Neural cell (in vitro differentiated cells): ENCODE results near the gene ANKDD1B. TPM values are rescaled to one million over a fixed set of nuclear protein-coding genes. Genes with fewer than 3 reads are reported as not detected.

Source experiments
- H2AFZ ChIP-seq: fragments of 200-600, 300-800 bp; sonication (generic), shearing (Covaris generic); 2 replicates; pipeline ENCODE4 v1.6.0; 2014; ENCODE audit warnings: low read depth, mild to moderate bottlenecking, antibody characterized with exemption, low read length, moderate library complexity
- H3F3A ChIP-seq: fragments of 200-600 bp; shearing (Covaris generic); 2 replicates; pipeline ENCODE4 v1.6.1; 2016; ENCODE audit warnings: mild to moderate bottlenecking, moderate library complexity, mixed read lengths, antibody characterized with exemption, low read length; ENCODE audit not compliant: insufficient read depth, poor library complexity, severe bottlenecking
- H3K27ac ChIP-seq: fragments of 200-600, 300-800 bp; sonication (generic), shearing (Covaris generic); 2 replicates; pipeline ENCODE4 v1.5.1; 2014; ENCODE audit warnings: mild to moderate bottlenecking, low read length, moderate library complexity
- H3K27me3 ChIP-seq: fragments of 300-800, 200-600 bp; sonication (generic), shearing (Covaris generic); 2 replicates; pipeline ENCODE4 v1.6.0; 2014; ENCODE audit warnings: mild to moderate bottlenecking, low read depth, low read length, moderate library complexity; ENCODE audit not compliant: insufficient read depth
- H3K36me3 ChIP-seq: fragments of 300-800, 200-600 bp; sonication (generic), shearing (Covaris generic); 2 replicates; pipeline ENCODE4 v1.5.1; 2014; ENCODE audit warnings: mild to moderate bottlenecking, antibody characterized with exemption, low read length, moderate library complexity; ENCODE audit not compliant: insufficient read depth
- H3K4me2 ChIP-seq: fragments of 300-800, 200-600 bp; sonication (generic), shearing (Covaris generic); 2 replicates; pipeline ENCODE4 v1.6.0; 2014; ENCODE audit warnings: mild to moderate bottlenecking, low read length
- H3K4me3 ChIP-seq: fragments of 300-800, 200-600 bp; sonication (generic), shearing (Covaris generic); 2 replicates; pipeline ENCODE4 v1.5.1; 2014; ENCODE audit warnings: mild to moderate bottlenecking, low read length, moderate library complexity
- H3K79me2 ChIP-seq: fragments of 200-600 bp; shearing (Covaris generic); replicated peaks from 2 replicates; pipeline ENCODE4 v1.6.0; 2014; ENCODE audit warnings: mild to moderate bottlenecking, low read length, moderate library complexity; ENCODE audit not compliant: insufficient read depth
- H3K9ac ChIP-seq: fragments of 300-800, 200-600 bp; sonication (generic), shearing (Covaris generic); 2 replicates; pipeline ENCODE4 v1.6.1; 2016; ENCODE audit warnings: mild to moderate bottlenecking, low read length, mixed read lengths
- H3K9me2 ChIP-seq: fragments of 200-600 bp; shearing (Covaris generic); 2 replicates; pipeline ENCODE4 v1.6.1; 2016; ENCODE audit warnings: mild to moderate bottlenecking, low read length, mixed read lengths; ENCODE audit not compliant: insufficient read depth
- H3K9me3 ChIP-seq: fragments of 200-600, 300-800 bp; sonication (generic), shearing (Covaris generic); 2 replicates; pipeline ENCODE4 v1.6.1; 2016; ENCODE audit warnings: mild to moderate bottlenecking, mixed run types, low read length, moderate library complexity, mixed read lengths
- H4K20me1 ChIP-seq: fragments of 200-600 bp; shearing (Covaris generic); 2 replicates; pipeline ENCODE4 v1.6.1; 2016; ENCODE audit warnings: mild to moderate bottlenecking, mixed run types; ENCODE audit not compliant: insufficient read depth
- CTCF ChIP-seq: fragments of 450-650 bp; IDR thresholded peaks from 2 replicates; pipeline ENCODE4 v1.5.1; 2014; ENCODE audit warnings: antibody characterized with exemption, mild to moderate bottlenecking, moderate library complexity; ENCODE audit not compliant: poor library complexity, severe bottlenecking
- EP300 ChIP-seq: fragments of 450-650 bp; conservative IDR thresholded peaks from 2 replicates; pipeline ENCODE4 v1.6.1; 2014; ENCODE audit warnings: antibody characterized with exemption, mild to moderate bottlenecking, moderate library complexity; ENCODE audit not compliant: poor library complexity, severe bottlenecking
- EZH2 ChIP-seq: fragments of 200-600, 300-800 bp; shearing (Covaris generic), sonication (generic); IDR thresholded peaks from 2 replicates; pipeline ENCODE4 v1.6.1; 2014; ENCODE audit warnings: antibody characterized with exemption, low read length, borderline replicate concordance, mild to moderate bottlenecking; ENCODE audit not compliant: insufficient read depth, poor library complexity, severe bottlenecking
- MXI1 ChIP-seq: fragments of 450-650 bp; conservative IDR thresholded peaks from 2 replicates; pipeline ENCODE4 v1.6.1; 2014; ENCODE audit warnings: antibody characterized with exemption, mild to moderate bottlenecking; ENCODE audit not compliant: poor library complexity, severe bottlenecking
- POLR2AphosphoS5 ChIP-seq: IDR thresholded peaks from 2 replicates; pipeline ENCODE4 v1.6.1; 2012
- RAD21 ChIP-seq: fragments of 450-650 bp; conservative IDR thresholded peaks from 2 replicates; pipeline ENCODE4 v1.6.1; 2014; ENCODE audit warnings: antibody characterized with exemption, mild to moderate bottlenecking, moderate library complexity
- SMC3 ChIP-seq: fragments of 450-650 bp; conservative IDR thresholded peaks from 2 replicates; pipeline ENCODE4 v1.6.1; 2014; ENCODE audit warnings: antibody characterized with exemption, mild to moderate bottlenecking, moderate library complexity; ENCODE audit not compliant: poor library complexity
- TAF1 ChIP-seq: IDR thresholded peaks from 2 replicates; pipeline ENCODE4 v1.6.1; 2012; ENCODE audit warnings: low read depth
- polyA plus RNA-seq: library from polyadenylated mRNA; depleted of rRNA; stranded (reverse); fragments of >200 nt; gene quantifications from 2 replicates; pipeline ENCODE4 v1.2.3, GENCODE V29; 2014
- TF ChIP-seq, protein P1 (sequence below): IDR thresholded peaks from 2 replicates; pipeline ENCODE4 v1.6.1; 2012; ENCODE audit warnings: borderline replicate concordance

ANKDD1B gene
- polyA plus RNA-seq, 1 donor from 2014 or later = 0.37 TPM

- Histone ChIP-seq H3K9me2 (no peaks in the 10 kb centered on the region), H4K20me1 (no peaks in the 10 kb centered on the region), H2AFZ (no peak overlapping the region), H3K9ac (no peak overlapping the region), H3K27me3 (no peaks in the 10 kb centered on the region), H3K36me3 (no peaks in the 10 kb centered on the region), H3K4me2 (no peak overlapping the region), H3K27ac (no peak overlapping the region), H3K4me3 (no peak overlapping the region), H3K79me2 (no peaks in the 10 kb centered on the region), H3F3A (no peaks in the 10 kb centered on the region), H3K9me3 (no peaks in the 10 kb centered on the region)
- TF ChIP-seq MXI1 = no peak
- TF ChIP-seq POLR2AphosphoS5 = no peak
- TF ChIP-seq EZH2 = no peak
- TF ChIP-seq, protein P1, sequence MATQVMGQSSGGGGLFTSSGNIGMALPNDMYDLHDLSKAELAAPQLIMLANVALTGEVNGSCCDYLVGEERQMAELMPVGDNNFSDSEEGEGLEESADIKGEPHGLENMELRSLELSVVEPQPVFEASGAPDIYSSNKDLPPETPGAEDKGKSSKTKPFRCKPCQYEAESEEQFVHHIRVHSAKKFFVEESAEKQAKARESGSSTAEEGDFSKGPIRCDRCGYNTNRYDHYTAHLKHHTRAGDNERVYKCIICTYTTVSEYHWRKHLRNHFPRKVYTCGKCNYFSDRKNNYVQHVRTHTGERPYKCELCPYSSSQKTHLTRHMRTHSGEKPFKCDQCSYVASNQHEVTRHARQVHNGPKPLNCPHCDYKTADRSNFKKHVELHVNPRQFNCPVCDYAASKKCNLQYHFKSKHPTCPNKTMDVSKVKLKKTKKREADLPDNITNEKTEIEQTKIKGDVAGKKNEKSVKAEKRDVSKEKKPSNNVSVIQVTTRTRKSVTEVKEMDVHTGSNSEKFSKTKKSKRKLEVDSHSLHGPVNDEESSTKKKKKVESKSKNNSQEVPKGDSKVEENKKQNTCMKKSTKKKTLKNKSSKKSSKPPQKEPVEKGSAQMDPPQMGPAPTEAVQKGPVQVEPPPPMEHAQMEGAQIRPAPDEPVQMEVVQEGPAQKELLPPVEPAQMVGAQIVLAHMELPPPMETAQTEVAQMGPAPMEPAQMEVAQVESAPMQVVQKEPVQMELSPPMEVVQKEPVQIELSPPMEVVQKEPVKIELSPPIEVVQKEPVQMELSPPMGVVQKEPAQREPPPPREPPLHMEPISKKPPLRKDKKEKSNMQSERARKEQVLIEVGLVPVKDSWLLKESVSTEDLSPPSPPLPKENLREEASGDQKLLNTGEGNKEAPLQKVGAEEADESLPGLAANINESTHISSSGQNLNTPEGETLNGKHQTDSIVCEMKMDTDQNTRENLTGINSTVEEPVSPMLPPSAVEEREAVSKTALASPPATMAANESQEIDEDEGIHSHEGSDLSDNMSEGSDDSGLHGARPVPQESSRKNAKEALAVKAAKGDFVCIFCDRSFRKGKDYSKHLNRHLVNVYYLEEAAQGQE = no peak
- no peak for TF ChIP-seq CTCF
- TF ChIP-seq TAF1 = no peak
- no peak for TF ChIP-seq RAD21
- no peak for TF ChIP-seq EP300
These were observed 43.5 kb upstream of the ANKDD1B start for GRCh38 chr5:75567710-75568109.

- Histone ChIP-seq H3K9ac (no peak overlapping the region), H3K4me3 (no peak overlapping the region), H4K20me1 (no peaks in the 10 kb centered on the region), H3K27ac (no peak overlapping the region), H3K27me3 (no peaks in the 10 kb centered on the region), H3K9me2 (no peaks in the 10 kb centered on the region), H2AFZ (no peak overlapping the region), H3K9me3 (no peaks in the 10 kb centered on the region), H3K79me2 (no peaks in the 10 kb centered on the region), H3K36me3 (no peaks in the 10 kb centered on the region), H3K4me2 (no peak overlapping the region), H3F3A (no peaks in the 10 kb centered on the region)
- no peak for TF ChIP-seq POLR2AphosphoS5
- no peak for TF ChIP-seq SMC3
- TF ChIP-seq RAD21 = no peak
- TF ChIP-seq EZH2 = no peak
- TF ChIP-seq MXI1 = no peak
- TF ChIP-seq EP300 = no peak
- TF ChIP-seq CTCF = no peak
- no peak for TF ChIP-seq TAF1
- TF ChIP-seq, protein P1 = no peak
These were observed 43.1 kb upstream of the ANKDD1B start for GRCh38 chr5:75568202-75568601.
